ENCODE measurements around the gene CIPC. TPM values are rescaled to one million over a fixed set of nuclear protein-coding genes. Genes with fewer than 3 reads are reported as not detected.
A peak's percentile ranks its signal among the peaks of the same experiment; 100 is the strongest.

Gene CIPC
- total and polyA plus RNA-seq, 2 experiments from 2014 or later = 9.6 to 29.6 TPM

GRCh38 chr14:77158175-77158881, 60.3 kb downstream of the CIPC start:
- Histone ChIP-seq H4K20me1 (ENCODE audit: insufficient read depth, poor library complexity, severe bottlenecking) (no peaks in the 10 kb centered on the region), H2AFZ (no peak overlapping the region), H3K27ac (peak overlapping the region; percentile 85), H3K36me3 (replicated peaks; ENCODE audit: insufficient read depth, low read depth) (no peaks in the 10 kb centered on the region), H3K4me2 (peak overlapping the region; percentile 46), H3K4me1 (ENCODE audit: insufficient read depth) (peaks cover 9% of the 10 kb centered on the region), H3K27me3 (peaks cover 20% of the 10 kb centered on the region), H3K79me2 (no peaks in the 10 kb centered on the region), H3K4me3 (no peak overlapping the region), H3K9me3 (ENCODE audit: low read depth) (no peaks in the 10 kb centered on the region), H3K9me2 (replicated peaks; ENCODE audit: insufficient read depth) (no peaks in the 10 kb centered on the region)
- 26% methylated on average over 16 of the region's 18 CpGs for WGBS (ENCODE audit: low lambda C conversion rate, missing lambda C conversion rate)
- peak; percentile 65 for DNase-seq (ENCODE audit: low spot score)
- TF ChIP-seq CTCF (IDR thresholded peaks at IDR 0.05; ENCODE audit: poor library complexity) (no peak), EZH2 (IDR thresholded peaks at IDR 0.05; ENCODE audit: borderline replicate concordance) (no peak)

- TF ChIP-seq EZH2phosphoT487 (IDR thresholded peaks at IDR 0.05; ENCODE audit: low read depth, severe bottlenecking, unreplicated experiment) (no peak), EZH2 (IDR thresholded peaks at IDR 0.05; ENCODE audit: borderline replicate concordance) (no peak), CTCF (IDR thresholded peaks at IDR 0.05; ENCODE audit: poor library complexity) (no peak)
- no peaks in the 10 kb centered on the region for H3K79me2 ChIP-seq
- H3K4me1 ChIP-seq (ENCODE audit: insufficient read depth) = peaks cover 9% of the 10 kb centered on the region
- H3K27me3 ChIP-seq = peaks cover 14% of the 10 kb centered on the region
- H3K4me2 ChIP-seq = peak overlapping the region; percentile 46
- peak overlapping the region; percentile 85 for H3K27ac ChIP-seq
- DNase-seq (ENCODE audit: low spot score) = no peak
- no peaks in the 10 kb centered on the region for H4K20me1 ChIP-seq (ENCODE audit: insufficient read depth, poor library complexity, severe bottlenecking)
- H2AFZ ChIP-seq = no peak overlapping the region
- H3K9me3 ChIP-seq (ENCODE audit: low read depth) = no peaks in the 10 kb centered on the region
- no peaks in the 10 kb centered on the region for H3K9me2 ChIP-seq (replicated peaks; ENCODE audit: insufficient read depth)
- no peak overlapping the region for H3K4me3 ChIP-seq
- WGBS (ENCODE audit: low lambda C conversion rate, missing lambda C conversion rate) = 61% methylated on average over 2 of the region's 2 CpGs
- H3K36me3 ChIP-seq (replicated peaks; ENCODE audit: insufficient read depth, low read depth) = no peaks in the 10 kb centered on the region
These were observed 60.8 kb downstream of the CIPC start for GRCh38 chr14:77158882-77159255.

GRCh38 chr14:77161011-77161410, 63.0 kb downstream of the CIPC start:
- H3K27me3 ChIP-seq = peaks cover 4% of the 10 kb centered on the region
- H3K36me3 ChIP-seq (replicated peaks; ENCODE audit: insufficient read depth, low read depth) = no peaks in the 10 kb centered on the region
- no peak overlapping the region for H3K4me3 ChIP-seq
- no peaks in the 10 kb centered on the region for H3K79me2 ChIP-seq
- H2AFZ ChIP-seq = no peak overlapping the region
- 82% methylated on average over 4 of the region's 4 CpGs for WGBS (ENCODE audit: low lambda C conversion rate, missing lambda C conversion rate)
- no peaks in the 10 kb centered on the region for H3K9me2 ChIP-seq (replicated peaks; ENCODE audit: insufficient read depth)
- no peaks in the 10 kb centered on the region for H4K20me1 ChIP-seq (ENCODE audit: insufficient read depth, poor library complexity, severe bottlenecking)
- H3K27ac ChIP-seq = no peak overlapping the region
- peaks cover 9% of the 10 kb centered on the region for H3K4me1 ChIP-seq (ENCODE audit: insufficient read depth)
- no peak for TF ChIP-seq EZH2phosphoT487 (IDR thresholded peaks at IDR 0.05; ENCODE audit: low read depth, severe bottlenecking, unreplicated experiment)
- no peak for TF ChIP-seq EZH2 (IDR thresholded peaks at IDR 0.05; ENCODE audit: borderline replicate concordance)
- TF ChIP-seq CTCF (IDR thresholded peaks at IDR 0.05; ENCODE audit: poor library complexity) = no peak
- no peaks in the 10 kb centered on the region for H3K9me3 ChIP-seq (ENCODE audit: low read depth)
- no peak for DNase-seq (ENCODE audit: low spot score)
- H3K4me2 ChIP-seq = no peak overlapping the region

Other genes with a start within 250 kb of the CIPC start
- 26.8 and 34.5 TPM in 2 replicates for gene IRF2BPL, start 69.5 kb upstream of the CIPC start, total RNA-seq
- 38.9 and 52.1 TPM in 2 replicates for gene IRF2BPL, start 69.5 kb upstream of the CIPC start, polyA plus RNA-seq
- 0.04 TPM in 1 of 2 replicates, not detected in the other for gene ZDHHC22, start 43.5 kb downstream of the CIPC start, total RNA-seq
- gene ZDHHC22, start 43.5 kb downstream of the CIPC start, polyA plus RNA-seq = not detected in 2 replicates
- 4.9 and 5.1 TPM in 2 replicates for gene TMEM63C, start 83.5 kb downstream of the CIPC start, total RNA-seq
- gene TMEM63C, start 83.5 kb downstream of the CIPC start, polyA plus RNA-seq = 5.4 and 9.7 TPM in 2 replicates
- not detected in 2 replicates for gene NGB, start 172.9 kb downstream of the CIPC start, total RNA-seq
- not detected in 2 replicates for gene NGB, start 172.9 kb downstream of the CIPC start, polyA plus RNA-seq
- 13.7 and 21.1 TPM in 2 replicates for gene POMT2, start 222.6 kb downstream of the CIPC start, total RNA-seq
- 28.7 and 39.3 TPM in 2 replicates for gene POMT2, start 222.6 kb downstream of the CIPC start, polyA plus RNA-seq
- 34.7 and 37.6 TPM in 2 replicates for gene GSTZ1, start 222.8 kb downstream of the CIPC start, total RNA-seq
- 23.5 and 23.9 TPM in 2 replicates for gene GSTZ1, start 222.8 kb downstream of the CIPC start, polyA plus RNA-seq